IMR-90 (cell line): ENCODE data around the gene RNASEH2B. TPM values are rescaled to one million over a fixed set of nuclear protein-coding genes. Genes with fewer than 3 reads are reported as not detected.

Source experiments
- ATAC-seq: fragments of 200-7000 bp; cut with Tn5 transposase; 2 replicates; pipeline ENCODE4 v1.9.1; 2020; ENCODE audit warnings: low read depth, mild to moderate bottlenecking, moderate library complexity
- BruUV-seq: library from RNA; stranded (reverse); fragments of 400-500 nt; replicated peaks from 2 replicates; lab custom pipeline; 2021; lab: Mats Ljungman, UMichigan
- CTCF ChIA-PET: fragments of 300-600 bp; formaldehyde crosslinking; extraction: SDS; loops from one replicate; lab custom pipeline; 2021; ENCODE audit warnings: antibody characterized with exemption; lab: Yijun Ruan, JAX
- POLR2A ChIA-PET: fragments of 300-600 bp; sonication (Branson Sonifier 250); formaldehyde crosslinking; loops from one replicate; lab custom pipeline; 2022; ENCODE audit warnings: antibody characterized with exemption; ENCODE audit not compliant: unreplicated experiment; lab: Charles Lee
- DNase-seq: peaks from one replicate; pipeline ENCODE4 v3.0.0; 2013
- H2AFZ ChIP-seq: replicated peaks from 2 replicates; pipeline ENCODE3; 2013; ENCODE audit warnings: low read length, mild to moderate bottlenecking; ENCODE audit not compliant: poor library complexity
- H2AK5ac ChIP-seq: 2 replicates; pipeline ENCODE4 v1.6.1; 2013; ENCODE audit warnings: low read depth, low read length, inconsistent platforms
- H2AK9ac ChIP-seq: replicated peaks from 2 replicates; pipeline ENCODE3; 2013; ENCODE audit warnings: mild to moderate bottlenecking, low read depth, low read length, moderate library complexity; ENCODE audit not compliant: poor library complexity
- H2BK120ac ChIP-seq: 2 replicates; pipeline ENCODE4 v1.6.1; 2013; ENCODE audit warnings: low read depth, low read length, inconsistent platforms
- H2BK15ac ChIP-seq: 3 replicates; pipeline ENCODE4 v1.6.1; 2013; ENCODE audit warnings: low read depth, low read length, inconsistent platforms
- H2BK20ac ChIP-seq: 2 replicates; pipeline ENCODE4 v1.6.1; 2013; ENCODE audit warnings: low read depth, mild to moderate bottlenecking, inconsistent platforms, low read length, moderate library complexity
- H2BK5ac ChIP-seq: 2 replicates; pipeline ENCODE4 v1.6.1; 2013; ENCODE audit warnings: mild to moderate bottlenecking, low read depth, low read length, inconsistent platforms; ENCODE audit not compliant: poor library complexity, severe bottlenecking
- H3K14ac ChIP-seq: replicated peaks from 2 replicates; pipeline ENCODE4 v1.6.1; 2013; ENCODE audit warnings: low read depth, low read length, inconsistent platforms
- H3K18ac ChIP-seq: 2 replicates; pipeline ENCODE4 v1.6.1; 2013; ENCODE audit warnings: low read depth, low read length, control low read depth
- H3K23ac ChIP-seq: 2 replicates; pipeline ENCODE4 v1.6.1; 2013; ENCODE audit warnings: low read depth, low read length, inconsistent platforms
- H3K27ac ChIP-seq: 2 replicates; pipeline ENCODE4 v1.5.1; 2013; ENCODE audit warnings: mild to moderate bottlenecking, control low read depth, low read length; ENCODE audit not compliant: insufficient read depth
- H3K27me3 ChIP-seq: 2 replicates; pipeline ENCODE4 v1.6.1; 2013; ENCODE audit warnings: low read length; ENCODE audit not compliant: control insufficient read depth, insufficient read depth
- H3K36me3 ChIP-seq: 2 replicates; pipeline ENCODE4 v1.6.1; 2013; ENCODE audit warnings: low read length, mixed read lengths; ENCODE audit not compliant: control insufficient read depth, insufficient read depth
- H3K4ac ChIP-seq: 2 replicates; pipeline ENCODE4 v1.6.1; 2013; ENCODE audit warnings: low read depth, low read length, inconsistent platforms
- H3K4me1 ChIP-seq: 2 replicates; pipeline ENCODE4 v1.6.1; 2013; ENCODE audit warnings: low read length, mixed read lengths; ENCODE audit not compliant: control insufficient read depth, insufficient read depth
- H3K4me2 ChIP-seq: 2 replicates; pipeline ENCODE4 v1.6.1; 2013; ENCODE audit warnings: low read depth, mild to moderate bottlenecking, control low read depth, low read length, moderate library complexity
- H3K4me3 ChIP-seq: 2 replicates; pipeline ENCODE4 v1.5.1; 2013; ENCODE audit warnings: low read depth, mild to moderate bottlenecking, control low read depth, low read length, moderate library complexity; ENCODE audit not compliant: insufficient read depth
- H3K56ac ChIP-seq: 2 replicates; pipeline ENCODE4 v1.6.1; 2013; ENCODE audit warnings: low read length, inconsistent platforms; ENCODE audit not compliant: insufficient read depth; ENCODE audit errors: extremely low read depth
- H3K79me1 ChIP-seq, 2 experiments: 2 replicates each; pipeline ENCODE4 v1.6.1; 2013; ENCODE audit warnings: low read length in 2 of 2, inconsistent platforms in 1 of 2, low read depth in 1 of 2
- H3K9ac ChIP-seq: 2 replicates; pipeline ENCODE4 v1.6.1; 2013; ENCODE audit warnings: low read depth, low read length, control low read depth
- H3K9me1 ChIP-seq: 2 replicates; pipeline ENCODE4 v1.6.1; 2013; ENCODE audit warnings: low read length, inconsistent platforms; ENCODE audit not compliant: insufficient read depth
- H3K9me3 ChIP-seq: 2 replicates; pipeline ENCODE4 v1.6.1; 2013; ENCODE audit warnings: low read length; ENCODE audit not compliant: control insufficient read depth, insufficient read depth
- H4K20me1 ChIP-seq: 2 replicates; pipeline ENCODE4 v1.6.1; 2013; ENCODE audit warnings: low read length, inconsistent platforms; ENCODE audit not compliant: insufficient read depth
- H4K5ac ChIP-seq: 2 replicates; pipeline ENCODE4 v1.6.1; 2013; ENCODE audit warnings: mild to moderate bottlenecking, low read depth, low read length, control low read depth
- H4K8ac ChIP-seq, 2 experiments: 2 replicates each; pipeline ENCODE4 v1.6.1; 2013; ENCODE audit warnings: low read depth in 2 of 2, low read length in 2 of 2, control low read depth in 1 of 2, inconsistent platforms in 1 of 2
- H4K91ac ChIP-seq: 2 replicates; pipeline ENCODE4 v1.6.1; 2013; ENCODE audit warnings: low read depth, low read length, inconsistent platforms; ENCODE audit not compliant: insufficient read depth
- BHLHE40 ChIP-seq: fragments of 150-350 bp; IDR thresholded peaks from 2 replicates; pipeline ENCODE4 v1.6.1; 2016; ENCODE audit warnings: mild to moderate bottlenecking, low read depth, low read length
- POLR2A ChIP-seq: IDR thresholded peaks from 2 replicates; pipeline ENCODE4 v1.6.1; 2012; ENCODE audit warnings: mild to moderate bottlenecking, low read depth, low read length
- SMC3 ChIP-seq: fragments of 150-350 bp; IDR thresholded peaks from 2 replicates; pipeline ENCODE4 v1.6.1; 2016; ENCODE audit warnings: low read depth, mild to moderate bottlenecking, antibody characterized with exemption, low read length, moderate library complexity
- WGBS, 2 experiments: methylation state at CpG; one replicate each; pipeline versions ENCODE4 v1.1.5 to v1.1.7; 2013; ENCODE audit warnings: missing lambda C conversion rate in 2 of 2; ENCODE audit not compliant: insufficient read length in 1 of 2; ENCODE audit errors: extremely low coverage in 2 of 2; 5-methylcytosine and 5-hydroxymethylcytosine counted together
- dilution Hi-C: fragments of 300-500 bp; cut with HindIII; formaldehyde crosslinking; loops from one replicate; pipeline ENCODE4 v1.14.3; 2018; ENCODE audit warnings: low sequenced_read_pairs; ENCODE audit not compliant: unreplicated experiment
- in situ Hi-C: fragments of 300-500 bp; cut with MboI; formaldehyde crosslinking; loops from 3 replicates; pipeline ENCODE4 v1.14.3; 2019; ENCODE audit warnings: low sequenced_read_pairs, inconsistent platforms, mixed read lengths
- intact Hi-C: fragments of 100-400 bp; cut with micrococcal nuclease; formaldehyde crosslinking; loops from 2 replicates; pipeline ENCODE4 v1.10.0; 2022
- polyA plus RNA-seq, 3 experiments: library from polyadenylated mRNA; depleted of rRNA; stranded (reverse); fragments of >200 nt; gene quantifications; 2 replicates each; pipeline ENCODE4 v1.2.3, GENCODE V29; 2012; ENCODE audit warnings: low replicate concordance in 1 of 3
- total RNA-seq: library from RNA; depleted of rRNA; stranded (reverse); fragments of >200 nt; gene quantifications from 2 replicates; pipeline ENCODE4 v1.2.3, GENCODE V29; 2012

The RNASEH2B gene
- total and polyA plus RNA-seq, 2 of the 4 experiments (the other 2 are of a cell fraction): 11.2 to 14.2 TPM

- H2AK9ac ChIP-seq: no peak overlapping the region
- H2AFZ ChIP-seq: no peak overlapping the region
- no peaks in the 10 kb centered on the region for H3K36me3 ChIP-seq
- TF ChIP-seq POLR2A: no peak
- TF ChIP-seq BHLHE40: no peak
- TF ChIP-seq SMC3: no peak
- H3K4me1 ChIP-seq: peaks cover 7% of the 10 kb centered on the region
- peaks cover 11 to 22% of the 10 kb centered on the region in 2 experiments; a peak in 3 of 4 replicates for H3K79me1 ChIP-seq
- no peak overlapping the region for H3K9ac ChIP-seq
- H3K27me3 ChIP-seq: peaks cover 2% of the 10 kb centered on the region; the same call in 1 of the 2 replicates
- POLR2A ChIA-PET: no interaction called here
- no peak overlapping the region for H2BK20ac ChIP-seq
- no TSS peak for BruUV-seq
- H3K23ac ChIP-seq: no peak overlapping the region
- H4K20me1 ChIP-seq: no peaks in the 10 kb centered on the region; the same call in 1 of the 2 replicates
- no peak for DNase-seq
- dilution Hi-C loops: no loop called here
- H2BK15ac ChIP-seq: no peak overlapping the region
- no peak for ATAC-seq
- no peak overlapping the region for H2BK120ac ChIP-seq
- CTCF ChIA-PET: no interaction called here
- no peak overlapping the region for H3K27ac ChIP-seq
- H4K91ac ChIP-seq: no peak overlapping the region
- no peak overlapping the region for H3K4me2 ChIP-seq
- no peak overlapping the region for H3K18ac ChIP-seq
- intact Hi-C loops: no loop called here
- no peak overlapping the region for H3K4ac ChIP-seq
- H3K9me3 ChIP-seq: no peaks in the 10 kb centered on the region
- H2AK5ac ChIP-seq: no peak overlapping the region
- H3K4me3 ChIP-seq: no peak overlapping the region
- H3K56ac ChIP-seq: no peak overlapping the region
- H3K14ac ChIP-seq: no peak overlapping the region
- no peak overlapping the region for H4K8ac ChIP-seq
- in situ Hi-C loops: loop anchor here (10.0 to 25.0 kb wide), 4 partner anchors 56 to 1246 kb away; partner anchors contain the start of gene TRIM13
- H3K9me1 ChIP-seq: no peaks in the 10 kb centered on the region
- H2BK5ac ChIP-seq: no peak overlapping the region
- WGBS, 2 experiments: no CpG with 5 or more reads among the region's 4 CpGs
- H4K5ac ChIP-seq: no peak overlapping the region
Observed at GRCh38 chr13:50908371-50908770, 1.2 kb upstream of the RNASEH2B start.
